Neural crest cell (in vitro differentiated cells): ENCODE results near the gene CDC5L. TPM values are rescaled to one million over a fixed set of nuclear protein-coding genes. Genes with fewer than 3 reads are reported as not detected.
A peak's percentile ranks its signal among the peaks of the same experiment; 100 is the strongest.

Experiments
- DNase-seq: peaks from one replicate; pipeline ENCODE4 v3.0.0; 2021; ENCODE audit warnings: low read depth, mixed read lengths, low spot score
- H3K27ac Mint-ChIP-seq: one replicate; pipeline ENCODE4 v1.8.0; 2021; ENCODE audit warnings: mild to moderate bottlenecking, mixed read lengths; ENCODE audit not compliant: unreplicated experiment
- H3K27me3 Mint-ChIP-seq: 2 replicates; pipeline ENCODE4 v1.8.0; 2021; ENCODE audit warnings: low read depth, mild to moderate bottlenecking, mixed read lengths
- H3K36me3 Mint-ChIP-seq: 2 replicates; pipeline ENCODE4 v1.8.0; 2021; ENCODE audit warnings: low read depth, mild to moderate bottlenecking, mixed read lengths
- H3K4me1 Mint-ChIP-seq: 2 replicates; pipeline ENCODE4 v1.8.0; 2021; ENCODE audit warnings: mixed read lengths
- H3K4me3 Mint-ChIP-seq: one replicate; pipeline ENCODE4 v1.8.0; 2021; ENCODE audit warnings: mild to moderate bottlenecking, mixed read lengths
- H3K9me3 Mint-ChIP-seq: 2 replicates; pipeline ENCODE4 v1.8.0; 2021; ENCODE audit warnings: mixed read lengths
- total RNA-seq: library from RNA; stranded (reverse); gene quantifications from 2 replicates; pipeline ENCODE4 v1.2.1, GENCODE V29; 2021
- TF ChIP-seq, protein P1 (sequence below): fragments of 200-600 bp; sonication (generic); conservative IDR thresholded peaks from 2 replicates; pipeline ENCODE4 v1.5.0; 2021; ENCODE audit warnings: antibody characterized with exemption, mild to moderate bottlenecking

Gene CDC5L
- total RNA-seq, 1 donor from 2014 or later, result 36.2 TPM

DNA sequence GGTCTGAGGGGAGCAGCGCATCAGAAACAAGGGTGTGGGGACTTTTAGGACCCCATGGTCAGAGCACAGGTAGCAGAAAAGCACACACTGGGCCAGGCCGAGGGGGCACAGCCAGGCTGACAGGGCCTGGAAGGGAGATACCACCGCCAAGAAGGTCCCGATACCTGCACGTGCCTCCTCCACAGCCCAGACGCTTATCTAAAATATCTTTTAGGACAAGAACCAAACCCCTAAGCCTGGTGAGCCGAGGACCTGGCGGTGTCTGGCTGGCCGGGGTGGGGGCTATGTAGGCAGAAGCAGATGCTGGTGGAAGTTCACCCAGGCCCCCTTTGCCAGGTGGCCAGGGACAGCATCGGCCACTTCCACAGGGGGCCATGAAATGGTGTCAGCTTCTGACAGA is 89.3 kb downstream of the CDC5L start:
- no peaks in the 10 kb centered on the region for H3K36me3 Mint-ChIP-seq
- DNase-seq, result no peak
- TF ChIP-seq, protein P1, sequence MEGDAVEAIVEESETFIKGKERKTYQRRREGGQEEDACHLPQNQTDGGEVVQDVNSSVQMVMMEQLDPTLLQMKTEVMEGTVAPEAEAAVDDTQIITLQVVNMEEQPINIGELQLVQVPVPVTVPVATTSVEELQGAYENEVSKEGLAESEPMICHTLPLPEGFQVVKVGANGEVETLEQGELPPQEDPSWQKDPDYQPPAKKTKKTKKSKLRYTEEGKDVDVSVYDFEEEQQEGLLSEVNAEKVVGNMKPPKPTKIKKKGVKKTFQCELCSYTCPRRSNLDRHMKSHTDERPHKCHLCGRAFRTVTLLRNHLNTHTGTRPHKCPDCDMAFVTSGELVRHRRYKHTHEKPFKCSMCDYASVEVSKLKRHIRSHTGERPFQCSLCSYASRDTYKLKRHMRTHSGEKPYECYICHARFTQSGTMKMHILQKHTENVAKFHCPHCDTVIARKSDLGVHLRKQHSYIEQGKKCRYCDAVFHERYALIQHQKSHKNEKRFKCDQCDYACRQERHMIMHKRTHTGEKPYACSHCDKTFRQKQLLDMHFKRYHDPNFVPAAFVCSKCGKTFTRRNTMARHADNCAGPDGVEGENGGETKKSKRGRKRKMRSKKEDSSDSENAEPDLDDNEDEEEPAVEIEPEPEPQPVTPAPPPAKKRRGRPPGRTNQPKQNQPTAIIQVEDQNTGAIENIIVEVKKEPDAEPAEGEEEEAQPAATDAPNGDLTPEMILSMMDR, result no peak

DNA sequence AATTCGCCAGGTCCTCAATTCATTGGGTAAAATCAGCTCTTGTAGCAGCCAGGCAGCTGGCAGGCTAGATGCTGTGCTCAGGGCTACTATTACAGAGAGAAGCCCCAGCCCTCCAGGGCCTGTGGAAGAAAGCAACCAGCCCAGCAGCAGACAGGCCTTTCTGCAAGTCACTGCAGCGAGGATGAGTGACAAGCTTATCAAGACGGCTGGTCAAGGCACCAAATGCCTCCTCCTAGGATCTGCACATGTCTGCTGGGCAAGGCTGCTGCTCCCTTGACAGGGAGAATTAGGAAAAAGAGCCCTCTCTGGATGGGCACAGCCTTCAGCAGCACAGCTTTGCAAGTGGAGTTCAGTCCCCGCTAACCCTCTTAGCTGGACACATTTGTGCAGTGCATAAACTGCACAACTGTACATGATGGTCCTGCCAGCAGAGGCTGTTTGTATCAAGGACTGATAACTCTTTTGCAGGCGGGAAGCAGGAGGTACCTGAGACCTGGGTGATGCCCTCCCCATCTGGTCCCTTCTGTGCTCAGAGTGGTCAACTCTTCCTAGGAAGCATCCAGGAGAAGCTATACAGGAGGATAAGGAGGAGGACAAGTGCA is 89.9 kb downstream of the CDC5L start:
- Mint-ChIP-seq H3K36me3 (no peaks in the 10 kb centered on the region), H3K9me3 (no peaks in the 10 kb centered on the region), H3K27me3 (no peaks in the 10 kb centered on the region), H3K4me3 (no peak overlapping the region), H3K27ac (no peak overlapping the region), H3K4me1 (peaks cover 9% of the 10 kb centered on the region)
- TF ChIP-seq, protein P1, result no peak
- no peak for DNase-seq

More for the DNA sequence above, 89.3 kb downstream of the CDC5L start:
- H3K27me3 Mint-ChIP-seq, result no peaks in the 10 kb centered on the region
- peak overlapping the region; percentile 43 for H3K27ac Mint-ChIP-seq
- no peaks in the 10 kb centered on the region for H3K9me3 Mint-ChIP-seq
- no peak overlapping the region for H3K4me3 Mint-ChIP-seq
- H3K4me1 Mint-ChIP-seq, result peaks cover 10% of the 10 kb centered on the region

DNA sequence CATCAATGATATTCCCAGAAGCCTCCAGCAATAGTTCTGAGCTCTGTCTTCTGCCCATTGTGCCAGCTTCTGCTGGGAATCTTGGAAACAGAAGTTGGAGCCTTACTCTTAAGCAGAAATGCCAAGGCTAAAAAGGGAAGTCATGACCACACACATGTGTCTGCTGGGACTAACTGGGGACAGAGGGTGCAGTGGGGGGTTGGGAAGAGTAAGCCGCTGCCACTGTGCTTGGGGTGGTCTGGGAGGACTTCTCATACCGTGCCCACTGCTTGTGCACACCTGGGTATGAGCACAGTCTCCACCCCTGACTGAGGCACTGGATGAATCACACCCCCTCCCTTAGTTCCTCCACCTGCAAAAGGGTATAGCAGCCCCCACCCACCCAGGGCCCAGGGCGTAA is 90.7 kb downstream of the CDC5L start:
- TF ChIP-seq, protein P1, result no peak
- Mint-ChIP-seq H3K4me1 (peaks cover 1% of the 10 kb centered on the region), H3K27me3 (no peaks in the 10 kb centered on the region), H3K4me3 (no peak overlapping the region), H3K27ac (no peak overlapping the region), H3K36me3 (no peaks in the 10 kb centered on the region), H3K9me3 (no peaks in the 10 kb centered on the region)
- no peak for DNase-seq

DNA sequence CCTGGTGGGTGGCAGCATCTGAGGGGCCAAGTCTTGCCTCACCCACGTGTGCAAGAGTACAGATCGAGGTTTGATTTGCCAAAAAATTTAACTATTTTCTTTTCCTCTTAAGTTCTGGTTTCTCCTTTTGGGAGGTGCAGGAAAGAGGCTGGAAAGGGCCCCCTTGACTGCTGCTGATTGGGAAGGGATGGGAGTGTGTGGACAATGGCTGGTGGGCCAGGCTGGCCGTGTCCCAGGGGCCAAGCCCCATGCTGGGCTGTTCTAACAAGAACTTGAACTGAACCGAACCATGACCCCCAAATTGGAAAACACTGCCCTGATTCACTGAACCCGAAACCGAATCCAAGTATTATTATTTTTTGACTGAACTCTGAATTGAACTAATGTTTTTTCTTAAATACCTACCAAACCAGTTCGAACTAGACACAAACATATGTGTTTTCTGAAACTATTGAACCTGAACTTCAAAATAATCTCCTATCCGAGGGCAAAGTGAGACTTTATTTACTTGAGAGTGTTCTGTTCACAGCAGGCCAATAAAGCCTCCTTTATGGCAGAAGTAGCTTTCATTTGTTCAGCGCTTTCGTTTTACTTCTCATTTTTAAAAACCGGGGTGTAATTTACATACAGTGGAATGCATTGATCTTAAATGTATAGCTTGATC is 91.2 kb downstream of the CDC5L start:
- no peak for DNase-seq
- Mint-ChIP-seq H3K27me3 (no peaks in the 10 kb centered on the region), H3K9me3 (no peaks in the 10 kb centered on the region), H3K36me3 (no peaks in the 10 kb centered on the region), H3K27ac (no peak overlapping the region), H3K4me3 (no peak overlapping the region), H3K4me1 (no peaks in the 10 kb centered on the region)
- TF ChIP-seq, protein P1, result no peak

DNA sequence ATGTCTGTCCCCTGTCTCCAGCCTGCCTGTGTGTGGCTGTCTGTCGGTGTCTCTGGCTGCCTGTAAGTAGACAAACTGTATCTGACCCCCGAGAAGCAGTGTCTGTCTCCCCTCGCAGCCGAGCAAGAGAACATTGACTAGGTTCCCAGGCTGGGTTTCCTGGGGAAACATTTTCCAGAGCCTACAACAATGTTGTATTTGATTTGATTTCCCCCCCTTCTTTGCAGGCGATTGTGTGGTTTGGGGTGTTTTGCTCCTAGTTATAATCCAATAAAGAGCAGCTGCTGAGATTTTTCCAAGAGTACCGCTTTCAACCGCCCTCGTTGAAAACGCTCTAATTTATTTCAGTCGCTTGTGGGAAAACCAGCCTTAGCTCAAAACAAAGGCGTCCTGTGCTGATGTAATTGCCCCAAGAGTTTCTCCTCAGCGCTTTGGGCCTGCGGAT is 92.6 kb downstream of the CDC5L start:
- Mint-ChIP-seq H3K27me3 (no peaks in the 10 kb centered on the region), H3K36me3 (no peaks in the 10 kb centered on the region)

More for the DNA sequence above, 92.6 kb downstream of the CDC5L start:
- H3K27ac Mint-ChIP-seq, result peak overlapping the region; percentile 43
- TF ChIP-seq, protein P1, result no peak
- H3K4me3 Mint-ChIP-seq, result no peak overlapping the region
- peaks cover 3% of the 10 kb centered on the region for H3K4me1 Mint-ChIP-seq
- DNase-seq, result no peak
- no peaks in the 10 kb centered on the region for H3K9me3 Mint-ChIP-seq
